ENCODE results near the gene RPL29.
"Not testable (repeated sequence)": the region's sequence is repeated elsewhere in the genome, so short reads cannot be mapped to it uniquely, and the experiment has no call there.

RPL29 gene

DNA sequence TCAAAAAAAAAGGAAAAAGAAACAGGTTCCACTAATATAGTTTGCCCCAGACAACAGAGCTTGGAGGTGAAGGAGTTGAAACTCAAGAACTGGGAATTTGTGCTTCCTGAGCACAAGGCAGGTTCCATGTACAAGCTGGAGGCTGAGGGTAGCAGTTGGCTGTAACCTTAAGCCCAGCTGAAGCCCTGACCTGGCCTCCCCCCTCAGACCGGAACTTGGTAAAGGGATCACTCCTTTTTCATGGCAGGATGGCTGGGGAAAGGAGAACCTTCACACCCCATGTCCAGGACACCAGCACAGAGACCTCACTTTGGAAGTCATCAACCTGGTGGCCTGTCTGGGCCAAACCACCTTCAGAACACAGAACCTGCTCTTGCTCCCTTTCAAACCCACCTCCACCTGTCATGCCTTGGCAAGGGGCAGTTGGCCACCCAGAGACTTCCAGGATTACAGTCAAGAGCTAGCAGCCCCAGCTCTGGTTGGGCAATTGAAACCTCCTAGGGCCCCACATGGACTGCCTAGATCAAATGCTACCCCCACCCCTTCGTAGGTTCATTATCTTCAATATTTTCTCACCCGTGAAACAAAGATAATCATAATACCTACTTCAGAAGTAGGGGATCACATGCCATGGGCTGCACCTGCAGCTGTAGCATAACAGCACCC is 3.5 kb downstream of the RPL29 start:
- no peak overlapping the region; the same call in 1 of the 2 replicates for H3K27ac ChIP-seq
- no peak for DNase-seq
- no peaks in the 10 kb centered on the region for H3K9me3 ChIP-seq (ENCODE audit: severe bottlenecking)
- TF ChIP-seq, protein P1, sequence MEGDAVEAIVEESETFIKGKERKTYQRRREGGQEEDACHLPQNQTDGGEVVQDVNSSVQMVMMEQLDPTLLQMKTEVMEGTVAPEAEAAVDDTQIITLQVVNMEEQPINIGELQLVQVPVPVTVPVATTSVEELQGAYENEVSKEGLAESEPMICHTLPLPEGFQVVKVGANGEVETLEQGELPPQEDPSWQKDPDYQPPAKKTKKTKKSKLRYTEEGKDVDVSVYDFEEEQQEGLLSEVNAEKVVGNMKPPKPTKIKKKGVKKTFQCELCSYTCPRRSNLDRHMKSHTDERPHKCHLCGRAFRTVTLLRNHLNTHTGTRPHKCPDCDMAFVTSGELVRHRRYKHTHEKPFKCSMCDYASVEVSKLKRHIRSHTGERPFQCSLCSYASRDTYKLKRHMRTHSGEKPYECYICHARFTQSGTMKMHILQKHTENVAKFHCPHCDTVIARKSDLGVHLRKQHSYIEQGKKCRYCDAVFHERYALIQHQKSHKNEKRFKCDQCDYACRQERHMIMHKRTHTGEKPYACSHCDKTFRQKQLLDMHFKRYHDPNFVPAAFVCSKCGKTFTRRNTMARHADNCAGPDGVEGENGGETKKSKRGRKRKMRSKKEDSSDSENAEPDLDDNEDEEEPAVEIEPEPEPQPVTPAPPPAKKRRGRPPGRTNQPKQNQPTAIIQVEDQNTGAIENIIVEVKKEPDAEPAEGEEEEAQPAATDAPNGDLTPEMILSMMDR (IDR thresholded peaks at IDR 0.05; ENCODE audit: low read depth, low read length) = no peak
- H3K36me3 ChIP-seq = peaks cover 53% of the 10 kb centered on the region
- no peak overlapping the region for H3K4me3 ChIP-seq (ENCODE audit: low read depth, low read length)
- no peaks in the 10 kb centered on the region for H3K27me3 ChIP-seq (ENCODE audit: insufficient read depth, low read depth, severe bottlenecking)

DNA sequence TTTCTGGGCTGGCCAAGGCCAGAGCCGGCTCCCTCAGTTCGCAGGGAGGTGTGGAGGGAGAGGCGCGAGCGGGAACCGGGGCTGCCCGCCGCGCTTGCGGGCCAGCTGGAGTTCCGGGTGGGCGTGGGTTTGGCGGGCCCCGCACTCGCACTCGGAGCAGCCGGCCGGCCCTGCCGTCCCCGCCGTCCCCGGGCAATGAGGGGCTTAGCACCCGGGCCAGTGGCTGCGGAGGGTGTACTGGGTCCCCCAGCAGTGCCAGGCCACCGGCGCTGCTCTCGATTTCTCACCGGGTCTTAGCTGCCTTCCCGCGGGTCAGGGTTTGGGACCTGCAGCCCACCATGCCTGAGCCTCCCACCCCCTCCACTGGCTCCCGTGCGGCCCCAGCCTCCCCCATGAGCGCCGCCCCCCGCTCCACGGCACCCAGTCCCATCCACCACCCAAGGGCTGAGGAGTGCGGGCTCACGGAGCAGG is 5.2 kb downstream of the RPL29 start:
- peaks cover 52% of the 10 kb centered on the region for H3K36me3 ChIP-seq
- not testable (repeated sequence) for H3K9me3 ChIP-seq (ENCODE audit: severe bottlenecking); H3K27me3 ChIP-seq (ENCODE audit: insufficient read depth, low read depth, severe bottlenecking); H3K4me3 ChIP-seq (ENCODE audit: low read depth, low read length); H3K27ac ChIP-seq; DNase-seq

DNA sequence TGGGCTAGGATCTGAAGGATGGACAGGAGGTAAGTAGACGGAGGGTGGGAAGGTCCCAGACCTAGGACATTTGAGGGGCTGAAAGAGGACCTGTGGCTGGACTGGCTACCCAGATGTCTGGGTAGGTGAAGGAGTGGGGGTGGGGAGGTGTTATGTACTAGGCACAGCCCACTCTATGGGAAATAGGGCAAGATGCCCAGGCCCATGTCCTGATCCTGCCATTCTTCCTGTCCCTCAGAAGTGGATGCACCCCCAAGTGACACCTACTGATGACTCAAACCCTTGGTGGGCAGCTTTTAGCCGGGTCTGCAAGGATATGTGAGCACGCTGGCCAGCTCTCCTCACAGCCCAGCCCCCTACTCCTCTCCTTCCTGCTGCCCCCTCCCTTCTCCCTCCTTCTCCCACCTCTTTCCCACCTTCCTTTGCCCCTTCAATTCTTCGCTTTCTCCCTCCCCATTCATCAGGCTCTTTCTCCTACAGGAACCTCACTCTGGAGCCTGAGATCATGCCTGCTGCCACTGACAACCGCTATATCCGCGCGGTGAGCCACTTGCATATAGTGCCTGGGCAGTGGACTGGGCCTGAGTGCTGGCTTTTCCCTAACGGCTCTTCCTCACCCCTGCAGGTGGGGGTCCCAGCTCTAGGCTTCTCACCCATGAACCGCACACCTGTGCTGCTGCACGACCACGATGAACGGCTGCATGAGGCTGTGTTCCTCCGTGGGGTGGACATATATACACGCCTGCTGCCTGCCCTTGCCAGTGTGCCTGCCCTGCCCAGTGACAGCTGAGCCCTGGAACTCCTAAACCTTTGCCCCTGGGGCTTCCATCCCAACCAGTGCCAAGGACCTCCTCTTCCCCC is 7.2 kb downstream of the RPL29 start:
- Histone ChIP-seq H3K4me3 (ENCODE audit: low read depth, low read length) (no peak overlapping the region), H3K27ac (no peak overlapping the region), H3K9me3 (ENCODE audit: severe bottlenecking) (no peaks in the 10 kb centered on the region), H3K36me3 (peaks cover 31% of the 10 kb centered on the region), H3K27me3 (ENCODE audit: insufficient read depth, low read depth, severe bottlenecking) (no peaks in the 10 kb centered on the region)
- no peak for DNase-seq
- TF ChIP-seq, protein P1 (IDR thresholded peaks at IDR 0.05; ENCODE audit: low read depth, low read length) = no peak

DNA sequence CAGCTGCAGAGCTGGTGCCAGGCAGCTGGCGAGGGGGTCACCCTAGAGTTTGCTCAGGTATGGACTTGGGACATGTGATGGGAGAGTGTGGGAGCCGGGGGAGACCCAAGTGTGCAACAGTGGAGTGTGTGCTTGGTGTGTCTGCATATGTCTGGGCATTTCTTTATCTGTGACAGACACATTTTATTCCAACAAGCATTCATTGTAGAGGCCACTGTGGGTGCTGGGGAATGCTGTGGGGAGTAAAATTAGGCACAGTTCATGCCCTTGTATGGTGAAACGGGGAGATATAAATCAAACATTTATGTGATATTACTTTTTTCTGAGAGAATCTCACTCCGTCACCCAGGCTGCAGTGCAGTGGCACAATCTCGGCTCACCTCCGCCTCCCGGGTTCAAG is 8.1 kb downstream of the RPL29 start:
- Histone ChIP-seq H3K4me3 (ENCODE audit: low read depth, low read length) (no peak overlapping the region), H3K9me3 (ENCODE audit: severe bottlenecking) (no peaks in the 10 kb centered on the region), H3K27ac (no peak overlapping the region), H3K36me3 (peaks cover 22% of the 10 kb centered on the region), H3K27me3 (ENCODE audit: insufficient read depth, low read depth, severe bottlenecking) (no peaks in the 10 kb centered on the region)
- DNase-seq = no peak
- TF ChIP-seq, protein P1 (IDR thresholded peaks at IDR 0.05; ENCODE audit: low read depth, low read length) = no peak

DNA sequence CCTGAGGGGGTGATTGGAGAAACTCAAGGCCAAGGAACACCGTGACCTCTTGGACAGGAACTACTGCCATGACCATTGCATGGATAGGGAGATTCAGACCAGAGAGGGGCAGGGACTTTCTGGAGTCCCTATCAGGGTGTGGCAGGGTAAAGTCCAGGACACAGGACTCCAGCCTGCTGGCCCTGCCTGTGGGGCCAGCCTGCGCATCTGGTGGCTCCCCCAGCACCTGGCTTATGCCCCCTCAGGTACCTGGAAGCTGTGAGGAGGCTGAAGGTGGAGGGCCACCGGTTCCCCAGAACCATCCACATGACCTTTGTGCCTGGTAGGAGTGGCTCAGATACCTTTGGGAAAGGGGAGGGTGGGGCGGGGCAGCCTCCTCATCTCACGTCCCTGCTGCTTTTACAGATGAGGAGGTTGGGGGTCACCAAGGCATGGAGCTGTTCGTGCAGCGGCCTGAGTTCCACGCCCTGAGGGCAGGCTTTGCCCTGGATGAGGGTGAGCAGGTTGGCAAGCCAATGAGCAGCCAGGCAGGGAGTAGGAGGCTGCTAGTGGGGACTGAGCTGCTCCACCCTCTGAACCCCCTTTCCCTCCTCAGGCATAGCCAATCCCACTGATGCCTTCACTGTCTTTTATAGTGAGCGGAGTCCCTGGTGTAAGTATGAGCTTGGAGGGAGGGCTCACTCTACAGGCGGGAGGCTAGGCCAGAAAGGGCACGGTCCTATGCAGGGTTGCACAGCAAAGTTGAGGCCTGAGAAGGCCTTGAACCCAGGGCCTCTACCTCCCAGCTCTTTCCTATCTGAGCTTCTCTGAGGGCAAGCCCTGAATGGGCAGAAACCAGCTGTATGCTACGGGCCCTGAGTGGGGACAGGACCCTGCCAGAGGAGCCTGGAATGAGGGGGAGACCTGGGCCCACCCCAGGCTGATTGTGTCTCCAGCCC is 9.4 kb downstream of the RPL29 start:
- H3K4me3 ChIP-seq (ENCODE audit: low read depth, low read length) = no peak overlapping the region
- DNase-seq = no peak
- H3K27ac ChIP-seq = no peak overlapping the region

More for the DNA sequence above, 9.4 kb downstream of the RPL29 start:
- Histone ChIP-seq H3K36me3 (peaks cover 11% of the 10 kb centered on the region), H3K9me3 (ENCODE audit: severe bottlenecking) (no peaks in the 10 kb centered on the region), H3K27me3 (ENCODE audit: insufficient read depth, low read depth, severe bottlenecking) (no peaks in the 10 kb centered on the region)
- TF ChIP-seq, protein P1 (IDR thresholded peaks at IDR 0.05; ENCODE audit: low read depth, low read length) = no peak

Measured in WERI-Rb-1 (cell line).